GM19395 (cell line): Measurements from ENCODE around the gene PRG2.
"Not testable (repeated sequence)": the region's sequence is repeated elsewhere in the genome, so short reads cannot be mapped to it uniquely, and the experiment has no call there.

Source experiments
- ATAC-seq: cut with Tn5 transposase; IDR thresholded peaks from one replicate; pipeline ENCODE4 v1.9.1; 2021; ENCODE audit warnings: mild to moderate bottlenecking, moderate library complexity; ENCODE audit not compliant: unreplicated experiment

PRG2 gene

DNA sequence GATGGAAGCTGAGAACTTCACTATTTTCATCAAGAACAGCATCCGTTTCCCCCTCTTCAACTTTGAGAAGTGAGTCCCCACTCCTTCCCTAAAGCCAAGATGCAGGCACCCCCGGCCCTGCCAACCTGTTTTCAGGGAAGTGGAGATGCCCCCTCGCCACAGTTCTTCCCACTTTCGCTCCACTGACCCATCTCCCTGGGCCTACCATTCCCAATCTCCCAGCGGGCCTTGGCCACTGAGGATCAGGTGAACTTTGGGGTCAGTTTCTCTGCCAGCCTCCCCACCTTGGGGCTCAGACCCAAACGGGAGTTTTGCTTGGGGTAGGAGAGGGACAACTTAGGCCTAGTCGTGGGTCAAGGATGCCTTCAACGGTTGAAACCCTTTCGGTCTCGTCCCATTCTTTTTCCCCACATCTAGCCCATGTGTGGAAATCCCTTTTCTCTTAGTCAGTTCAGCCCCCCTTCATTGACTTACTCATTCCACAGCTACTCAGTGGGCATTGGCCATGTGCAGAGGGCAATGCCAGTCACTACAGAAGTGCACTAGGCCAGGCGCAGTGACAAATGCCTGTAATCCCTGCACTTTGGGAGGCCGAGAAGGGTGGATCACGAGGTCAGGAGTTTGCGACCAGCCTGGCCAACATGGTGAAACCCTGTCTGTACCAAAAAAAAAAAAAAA lies 41.7 kb downstream of the PRG2 start:
- ATAC-seq, result no peak

DNA sequence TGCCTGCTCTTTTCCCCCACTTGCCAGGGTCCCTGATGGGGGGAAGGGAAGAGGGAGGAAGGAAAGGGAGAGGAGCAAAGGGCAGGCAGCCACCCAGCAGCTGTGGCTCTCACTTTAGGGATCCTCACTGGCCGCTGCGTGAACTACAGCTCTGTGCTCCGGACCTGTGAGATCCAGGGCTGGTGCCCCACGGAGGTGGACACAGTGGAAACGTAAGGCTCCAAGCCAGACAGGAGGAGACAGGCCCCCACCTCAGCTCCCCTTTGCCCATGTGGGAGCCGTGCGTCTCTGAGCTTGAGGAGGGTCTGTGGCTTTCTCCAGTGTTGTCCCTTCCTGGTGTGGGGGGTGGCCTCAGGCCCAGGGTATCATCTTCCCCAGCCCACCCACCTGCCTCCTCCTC lies 42.4 kb downstream of the PRG2 start:
- ATAC-seq, result no peak

DNA sequence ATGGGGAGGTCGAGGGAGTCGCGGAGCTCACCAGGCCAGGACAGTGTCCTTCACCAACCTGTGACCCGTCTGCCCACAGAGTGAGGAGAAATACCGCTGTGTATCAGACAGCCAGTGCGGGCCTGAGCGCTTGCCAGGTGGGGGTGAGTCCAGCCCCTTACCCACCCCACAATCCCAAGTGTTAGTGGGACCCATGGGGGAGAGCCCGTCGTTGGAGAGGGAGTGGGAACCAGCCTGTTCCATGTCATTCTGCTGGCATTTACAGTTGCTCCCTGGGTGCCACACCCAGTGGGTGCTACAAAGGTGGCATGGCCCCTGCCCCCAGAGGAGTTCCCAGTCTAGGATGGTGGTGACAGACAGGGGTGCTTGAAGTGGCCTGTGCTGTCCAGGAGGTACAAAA lies 43.1 kb downstream of the PRG2 start:
- ATAC-seq, result no peak

DNA sequence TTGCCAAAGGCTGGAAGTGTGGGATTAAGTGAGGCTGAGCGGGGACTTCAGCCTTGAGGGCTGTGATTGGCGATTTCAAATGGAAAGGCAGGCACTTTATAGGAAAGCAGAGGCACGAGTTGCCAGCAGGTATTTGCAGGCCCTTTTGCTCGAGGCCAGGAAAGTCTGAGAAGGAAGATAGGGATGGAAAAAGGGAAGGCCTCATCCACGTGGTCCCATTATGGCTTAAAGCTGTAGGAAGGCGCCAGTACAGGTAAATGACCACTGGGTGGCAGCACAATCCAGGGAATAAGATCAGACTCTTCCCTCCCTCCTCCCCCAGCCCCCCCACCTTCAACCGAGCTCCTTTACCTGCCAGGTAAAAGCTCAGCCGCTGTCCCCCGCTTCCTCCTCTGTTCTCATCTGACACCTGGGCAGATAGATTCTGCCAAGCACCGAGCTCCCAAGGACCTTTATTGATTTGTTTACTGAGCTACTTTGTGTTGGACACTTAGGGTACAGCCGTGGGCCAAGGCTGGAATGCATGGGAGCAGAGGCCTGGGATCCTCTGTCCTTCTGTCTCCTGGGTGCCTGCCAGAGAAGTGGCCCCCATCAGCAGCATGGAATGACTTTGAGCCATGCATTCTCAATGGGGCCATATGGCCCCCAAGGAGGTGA lies 44.8 kb downstream of the PRG2 start:
- peak; percentile 72 for ATAC-seq

DNA sequence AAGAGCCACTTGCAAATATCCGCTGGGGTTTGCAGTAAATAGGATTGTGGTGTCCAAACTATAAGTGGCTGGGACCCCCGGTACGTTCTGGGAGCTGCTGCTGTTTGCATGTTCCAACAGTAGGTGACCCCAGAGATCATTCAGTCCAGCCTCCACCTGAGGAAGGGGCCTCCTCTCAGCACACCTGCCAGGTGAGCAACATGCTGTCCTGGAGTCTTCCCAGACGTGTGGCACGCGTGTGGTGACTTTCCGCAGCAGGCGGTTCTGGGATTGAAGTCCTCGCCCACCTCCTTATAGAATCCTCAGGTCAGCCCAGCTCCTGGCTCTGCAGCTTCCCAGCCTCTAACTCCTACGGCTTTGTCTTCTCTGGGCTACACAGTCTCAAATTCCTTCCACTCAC lies 45.6 kb downstream of the PRG2 start:
- no peak for ATAC-seq

DNA sequence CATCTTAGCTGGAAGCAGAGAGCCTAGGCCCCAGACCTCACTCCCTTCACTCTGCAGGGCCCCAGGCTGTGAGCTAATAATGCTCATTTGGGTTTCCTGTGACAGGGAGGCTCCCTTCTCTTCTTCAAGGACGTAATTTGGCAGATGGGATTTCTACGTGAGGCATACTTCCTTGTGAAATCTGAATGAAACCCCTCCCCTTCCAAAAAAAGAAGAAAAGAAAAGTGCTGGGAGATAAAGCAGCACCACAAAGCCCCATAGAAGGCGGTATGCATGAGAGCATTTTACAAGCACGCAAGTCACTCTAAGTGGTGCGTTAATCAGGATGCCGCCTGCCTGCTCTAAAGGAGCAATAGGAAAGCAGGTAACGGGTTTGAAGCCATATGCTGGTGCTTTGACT lies 46.6 kb downstream of the PRG2 start:
- no peak for ATAC-seq

DNA sequence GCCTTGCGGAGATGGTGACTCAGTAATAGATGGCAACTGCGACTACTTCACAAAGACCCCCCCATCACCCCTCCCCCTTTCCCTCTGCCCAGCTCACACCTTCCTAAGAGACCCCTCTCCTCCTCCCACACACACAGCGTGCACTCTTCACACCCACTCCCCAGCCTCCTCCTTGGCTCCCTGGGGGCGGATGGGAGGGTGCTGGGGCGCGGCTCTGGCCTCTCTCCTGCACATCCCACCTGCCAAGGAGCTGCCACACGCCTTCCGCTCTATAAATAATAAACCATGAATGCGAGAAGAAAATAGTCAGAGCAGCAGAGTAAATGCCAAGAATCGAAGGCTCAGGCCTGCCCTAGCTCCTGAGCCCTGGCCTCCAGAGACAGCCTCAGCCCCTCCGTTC lies 47.7 kb downstream of the PRG2 start:
- ATAC-seq, result no peak

DNA sequence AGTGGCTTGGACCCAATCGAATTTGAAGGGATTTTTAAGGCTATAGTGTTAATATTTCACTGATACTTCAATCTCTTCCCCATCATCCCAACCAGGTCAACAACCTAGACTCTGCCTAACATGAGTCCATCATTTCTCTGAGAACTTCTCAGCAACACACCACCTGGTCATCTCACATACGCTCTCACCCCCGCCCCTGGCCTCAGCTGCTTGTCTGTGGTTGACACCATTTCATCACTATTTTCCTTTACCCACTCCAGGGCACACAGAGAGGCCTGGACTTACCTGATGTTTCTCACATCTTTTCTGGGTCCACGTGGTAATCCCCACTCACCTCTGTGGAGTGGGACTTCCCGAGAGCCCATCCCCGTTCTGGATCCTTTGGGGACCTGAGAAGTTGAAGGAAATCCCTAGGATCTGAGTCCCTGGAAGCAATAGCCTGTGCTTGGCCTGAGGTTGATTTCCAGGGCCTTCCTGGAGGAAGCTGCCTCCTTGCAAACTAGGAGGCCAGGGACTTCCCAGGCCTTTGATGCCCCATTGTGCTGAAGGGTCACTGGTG lies 49.1 kb downstream of the PRG2 start:
- ATAC-seq, result no peak

DNA sequence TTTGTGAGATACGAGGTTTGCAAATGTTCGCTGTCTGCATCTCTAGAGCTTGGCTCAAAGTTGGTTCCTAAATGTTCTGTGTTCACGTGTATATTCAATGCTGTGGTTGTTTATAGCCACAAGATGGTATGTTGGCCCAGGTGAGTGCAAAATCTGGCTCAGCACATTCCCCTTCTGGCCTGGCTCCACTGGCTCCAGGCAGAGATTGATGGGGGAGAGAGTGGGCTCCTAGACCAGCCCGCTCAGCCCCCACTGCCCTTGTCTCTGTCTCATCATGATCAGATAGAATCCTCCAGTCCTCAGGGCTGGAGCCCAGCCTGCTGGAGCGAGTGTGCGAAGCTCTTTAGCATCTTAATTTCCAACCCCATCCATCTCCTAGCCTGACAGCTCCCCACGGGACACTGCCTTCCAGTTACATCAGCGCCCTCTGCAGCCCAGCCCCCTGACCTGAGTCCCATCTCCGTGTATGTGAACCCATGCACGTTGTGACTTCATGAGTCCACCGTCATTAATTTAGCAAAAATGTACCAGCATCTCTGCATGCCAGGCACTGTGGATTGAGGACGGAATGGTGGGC lies 50.3 kb downstream of the PRG2 start:
- no peak for ATAC-seq

DNA sequence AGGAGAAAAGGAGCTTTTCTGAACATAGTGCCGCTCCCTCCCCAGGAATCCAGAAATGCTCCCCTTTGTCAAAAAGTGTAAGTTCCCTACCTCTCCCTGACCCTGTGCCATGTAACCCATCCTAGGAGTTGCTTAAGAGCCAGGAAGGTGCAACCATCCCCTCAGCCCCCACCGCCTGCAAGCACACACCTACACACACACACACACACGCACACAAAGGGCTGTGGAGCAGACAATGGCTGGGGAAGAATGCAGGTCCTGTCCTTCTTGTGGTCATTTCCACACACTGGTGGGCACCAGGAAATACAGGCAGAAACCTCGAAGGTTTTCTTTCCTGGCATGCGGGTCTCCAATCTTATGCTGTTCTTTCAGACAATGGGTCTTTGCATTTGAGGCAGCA lies 51.1 kb downstream of the PRG2 start:
- no peak for ATAC-seq

DNA sequence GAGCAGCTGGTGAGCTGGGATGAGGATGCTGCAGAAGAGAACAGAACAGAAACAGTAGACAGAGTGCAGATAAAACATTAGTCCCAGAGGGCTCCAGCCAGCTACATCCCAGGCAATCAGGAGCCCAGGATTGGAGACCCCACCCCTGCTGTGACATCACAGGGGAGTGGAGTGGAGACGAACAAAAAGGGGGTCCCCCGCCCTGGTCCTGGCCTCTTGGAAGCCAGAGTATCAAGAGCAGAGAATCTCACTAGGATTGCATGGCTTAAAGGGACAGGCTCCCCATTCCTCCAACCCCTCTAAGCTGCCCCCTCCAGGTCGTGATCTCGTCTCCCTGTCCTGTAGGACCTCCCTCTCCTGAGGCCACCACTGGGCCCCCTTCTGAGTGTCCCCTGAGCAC lies 52.3 kb downstream of the PRG2 start, which contains the start of gene P2RX3:
Gene P2RX3, plus strand, starts transcription at position 211 of the 400 bp plus-strand sequence. CDS start 199 bp downstream, outside the sequence.
- no peak for ATAC-seq

DNA sequence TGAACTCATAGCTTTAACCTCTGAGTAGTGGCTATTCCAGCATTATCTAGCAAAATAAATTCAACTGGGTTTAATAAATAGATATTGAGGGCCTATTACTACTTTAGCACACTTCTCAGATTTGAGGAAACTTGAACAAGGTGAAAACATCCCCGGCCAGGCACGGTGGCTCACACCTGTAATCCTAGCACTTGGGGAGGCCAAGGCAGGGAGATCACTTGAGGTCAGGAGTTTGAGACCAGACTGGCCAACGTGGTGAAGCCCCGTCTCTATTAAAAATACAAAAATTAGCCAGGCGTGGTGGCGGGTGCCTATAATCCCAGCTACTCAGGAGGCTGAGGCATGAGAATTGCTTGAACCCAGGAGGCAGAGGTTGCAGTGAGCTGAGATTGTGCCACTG lies 53.6 kb downstream of the PRG2 start:
- ATAC-seq, result not testable (repeated sequence)
